Urothelium cell line (cell line): ENCODE data around the gene TRIB2.

Experiments used
- DNase-seq: peaks from one replicate; pipeline ENCODE4 v3.0.0; 2011; ENCODE audit warnings: low spot score, mixed read lengths
- FAIRE-seq: peaks from 2 replicates; lab custom pipeline; 2011; peaks lifted over from hg19 to GRCh38; lab: Jason Lieb, UNC

TRIB2 gene

GRCh38 chr2:12770300-12770968, 53.7 kb downstream of the TRIB2 start:
- FAIRE-seq (no peak), DNase-seq (no peak)

- DNase-seq (no peak), FAIRE-seq (peak; percentile 27)
Measured at GRCh38 chr2:12771154-12771553, 54.4 kb downstream of the TRIB2 start.

- FAIRE-seq (no peak), DNase-seq (no peak)
Measured at GRCh38 chr2:12773586-12774394, 57.1 kb downstream of the TRIB2 start.

GRCh38 chr2:12774395-12774727, 57.6 kb downstream of the TRIB2 start:
- DNase-seq: no peak

GRCh38 chr2:12776521-12776961, 59.8 kb downstream of the TRIB2 start:
- no peak for DNase-seq

More at GRCh38 chr2:12774395-12774727, 57.6 kb downstream of the TRIB2 start:
- FAIRE-seq: no peak

GRCh38 chr2:12778369-12778768, 61.6 kb downstream of the TRIB2 start:
- no peak for FAIRE-seq

More at GRCh38 chr2:12776521-12776961, 59.8 kb downstream of the TRIB2 start:
- no peak for FAIRE-seq

GRCh38 chr2:12778811-12779579, 62.3 kb downstream of the TRIB2 start:
- FAIRE-seq (no peak), DNase-seq (no peak)

More at GRCh38 chr2:12778369-12778768, 61.6 kb downstream of the TRIB2 start:
- DNase-seq: no peak

- no peak for FAIRE-seq
- DNase-seq: no peak
Measured at GRCh38 chr2:12781329-12781728, 64.6 kb downstream of the TRIB2 start.

- peak; percentile 40 for DNase-seq
- FAIRE-seq: no peak
Measured at GRCh38 chr2:12787891-12788801, 71.4 kb downstream of the TRIB2 start.

GRCh38 chr2:12791906-12792305, 75.2 kb downstream of the TRIB2 start:
- no peak for FAIRE-seq
- no peak for DNase-seq
